Measurements from ENCODE around the gene ME3.

GRCh38 chr11:86447763-86448480, 224.5 kb downstream of the ME3 start:
- TF ChIP-seq CTCF (conservative IDR thresholded peaks at IDR 0.05; ENCODE audit: low read depth, low read length): no peak
- TF ChIP-seq EZH2 (IDR thresholded peaks at IDR 0.05; ENCODE audit: low read length, unreplicated experiment): no peak
- TF ChIP-seq EZH2phosphoT487 (IDR thresholded peaks at IDR 0.05; ENCODE audit: borderline replicate concordance, low read length): no peak
